Psoas muscle (tissue), 8 donors: ENCODE measurements around the gene PALB2. TPM values are rescaled to one million over a fixed set of nuclear protein-coding genes. Genes with fewer than 3 reads are reported as not detected.
"Not testable (repeated sequence)": the region's sequence is repeated elsewhere in the genome, so short reads cannot be mapped to it uniquely, and the experiment has no call there.

Experiments
- ATAC-seq, 4 donors: fragments of 200-7000 bp; cut with Tn5 transposase; one replicate each; pipeline ENCODE4 v1.9.1; 2020; ENCODE audit warnings: moderate library complexity in 3 of 4, mild to moderate bottlenecking in 2 of 4
- DNase-seq, 2 donors: peaks; one replicate each; pipeline ENCODE4 v3.0.0-alpha.2; 2020
- H3K27ac ChIP-seq: fragments of 200-600 bp; one replicate; pipeline ENCODE4 v1.8.0; 2022
- H3K27me3 ChIP-seq, 3 donors: fragments of 200-600 bp in 1 of 3; one replicate each; pipeline versions ENCODE4 v1.6.1 to v1.8.0; 2013 to 2022; ENCODE audit warnings: low read length in 2 of 3, mild to moderate bottlenecking in 2 of 3, moderate library complexity in 1 of 3; ENCODE audit not compliant: insufficient read depth in 3 of 3
- H3K36me3 ChIP-seq, 2 donors: fragments of 200-600 bp in 1 of 2; one replicate each; pipeline versions ENCODE4 v1.6.1 to v1.8.0; 2013 to 2022; ENCODE audit warnings: low read depth in 1 of 2, mild to moderate bottlenecking in 1 of 2, moderate library complexity in 1 of 2; ENCODE audit not compliant: insufficient read depth in 1 of 2
- H3K4me1 ChIP-seq: fragments of 200-600 bp; one replicate; pipeline ENCODE4 v1.8.0; 2022
- H3K4me3 ChIP-seq: fragments of 200-600 bp; one replicate; pipeline ENCODE4 v1.8.0; 2022; ENCODE audit warnings: mild to moderate bottlenecking
- H3K9me3 ChIP-seq: fragments of 200-600 bp; one replicate; pipeline ENCODE4 v1.8.0; 2022
- CTCF ChIP-seq: fragments of 200-600 bp; IDR thresholded peaks from one replicate; pipeline ENCODE4 v1.8.0; 2022; ENCODE audit warnings: antibody characterized with exemption
- WGBS, 3 donors: extraction: QIAGEN DNeasy Blood & Tissue Kit; methylation state at CpG; one replicate each; pipeline versions ENCODE4 v1.1.6 to v1.1.7; 2013; 5-methylcytosine and 5-hydroxymethylcytosine counted together
- intact Hi-C, 2 donors: fragments of 100-400 bp; cut with DNase I; formaldehyde crosslinking; loops; one replicate each; pipeline versions ENCODE4 v1.11.0 to v1.14.2; 2022
- polyA plus RNA-seq, 3 donors: library from polyadenylated mRNA; stranded (reverse); fragments of 200-250 nt; gene quantifications; one replicate each; pipeline ENCODE4 v1.2.3, GENCODE V29; 2013
- total RNA-seq, 4 donors: library from RNA; stranded (reverse); fragmentation: NEBNext Ultra II Directional in 2 of 4; extraction: Animal tissue kit (Norgen Biotek cat#: 25700) in 2 of 4; gene quantifications; one replicate each; pipeline versions ENCODE4 v1.2.1 to v1.2.4, GENCODE V29; 2021 to 2023
- donor health status: healthy with polysubstance abuse.
- donor health status: DM: no; HTN: no; CAD: no; lungs with moderate emphysema.
- donor health status: Bipolar disorder and iron deficiency.
- donor health status: healthy.
- donor health status: DM: yes; HTN: yes; CAD: no.
- donor health status: DM: no; HTN: no; CAD: no.
- donor health status: DM: no; HTN: no; CAD: no.
- donor health status: DM: yes; HTN: yes; CAD: no.

PALB2 gene
- total and polyA plus RNA-seq, 7 donors = 4.3 to 10.6 (median 6.2) TPM

DNA sequence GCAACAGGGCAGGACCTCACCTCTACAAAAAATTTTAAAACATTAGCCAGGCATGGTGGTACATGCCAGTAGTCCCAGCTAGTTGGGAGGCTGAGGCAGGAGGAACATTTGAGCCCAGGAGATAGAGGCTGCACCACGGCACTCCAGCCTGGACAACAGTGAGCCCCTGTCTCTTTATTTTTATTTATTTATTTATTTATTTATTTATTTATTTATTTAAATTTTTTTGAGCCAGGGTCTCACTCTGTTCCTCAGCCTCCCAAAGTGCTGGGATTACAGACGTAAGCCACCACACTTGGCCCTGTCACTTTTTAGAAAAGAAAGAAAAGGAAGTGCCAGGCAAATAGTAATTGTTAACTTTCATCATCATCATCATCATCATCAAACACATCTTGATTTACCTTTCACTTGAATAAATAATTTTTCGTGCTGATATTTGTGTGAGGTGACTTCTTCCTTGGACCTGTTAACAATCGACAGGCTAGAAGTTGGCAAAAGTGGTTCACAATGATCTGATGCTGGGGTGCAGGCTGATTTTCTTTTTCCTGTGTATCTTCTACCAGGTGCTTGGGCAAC lies 6.6 kb downstream of the PALB2 start:
- H3K4me1 ChIP-seq = no peaks in the 10 kb centered on the region
- no peaks in the 10 kb centered on the region for H3K9me3 ChIP-seq
- ATAC-seq = no peak
- DNase-seq = no peak
- H3K4me3 ChIP-seq = no peak overlapping the region
- 94 to 97% (median 96%) methylated on average over 4 of the region's 4 CpGs for WGBS, 3 donors
- H3K27ac ChIP-seq = no peak overlapping the region
- no peaks in the 10 kb centered on the region for H3K27me3 ChIP-seq
- H3K36me3 ChIP-seq = peaks cover 0 to 70% of the 10 kb centered on the region in 2 donors
- no peak for TF ChIP-seq CTCF
- intact Hi-C loops = no loop called here

- H3K4me1 ChIP-seq, H3K4me3 ChIP-seq, H3K9me3 ChIP-seq, H3K27me3 ChIP-seq, DNase-seq, H3K27ac ChIP-seq, intact Hi-C loops, ATAC-seq: not testable (repeated sequence)
- 96 to 100% (median 98%) methylated on average over 3 of the region's 3 CpGs for WGBS, 3 donors
- H3K36me3 ChIP-seq = peaks cover 0 to 76% of the 10 kb centered on the region in 2 donors
Measured at GRCh38 chr16:23631874-23632273, 9.2 kb downstream of the PALB2 start.

DNA sequence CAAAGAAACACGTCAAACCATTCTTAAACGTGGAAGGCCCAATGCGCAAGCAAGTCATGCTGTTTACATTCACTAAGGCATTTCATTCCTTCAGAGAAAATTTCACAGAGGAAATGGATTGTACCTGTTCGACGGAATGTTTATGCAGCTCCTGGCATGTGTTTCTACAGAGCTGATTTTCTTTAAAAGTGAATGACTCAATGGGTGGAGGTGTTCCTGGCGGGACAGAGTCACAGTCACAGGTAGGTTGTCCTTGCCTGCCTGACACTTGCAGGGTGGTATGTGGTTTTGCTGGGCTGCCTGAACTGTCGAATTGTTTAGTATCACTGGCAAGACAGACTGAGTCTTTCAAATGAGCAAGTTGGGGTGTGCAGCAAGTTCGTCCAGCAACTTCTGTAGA lies 11.6 kb downstream of the PALB2 start:
- no peak overlapping the region for H3K27ac ChIP-seq
- WGBS, 3 donors = 95 to 97% (median 95%) methylated on average over 8 of the region's 8 CpGs
- ATAC-seq = no peak
- intact Hi-C loops = no loop called here
- H3K27me3 ChIP-seq = no peaks in the 10 kb centered on the region
- no peaks in the 10 kb centered on the region for H3K4me1 ChIP-seq
- TF ChIP-seq CTCF = no peak
- H3K36me3 ChIP-seq = peaks cover 7 to 71% of the 10 kb centered on the region in 2 donors
- H3K4me3 ChIP-seq = no peak overlapping the region
- no peak for DNase-seq
- H3K9me3 ChIP-seq = no peaks in the 10 kb centered on the region

GRCh38 chr16:23624092-23624491 lies 17.0 kb downstream of the PALB2 start:
- intact Hi-C loops = no loop called here
- H3K27me3 ChIP-seq = no peaks in the 10 kb centered on the region
- TF ChIP-seq CTCF = no peak

GRCh38 chr16:23615805-23616204 lies 25.3 kb downstream of the PALB2 start:
- no peaks in the 10 kb centered on the region for H3K27me3 ChIP-seq
- DNase-seq (no peak), ATAC-seq (no peak)
- no peaks in the 10 kb centered on the region for H3K4me1 ChIP-seq
- no peak overlapping the region for H3K4me3 ChIP-seq
- 95 to 97% (median 95%) methylated on average over 9 of the region's 9 CpGs for WGBS, 3 donors
- H3K9me3 ChIP-seq = no peaks in the 10 kb centered on the region
- H3K27ac ChIP-seq = no peak overlapping the region
- peaks cover 0 to 91% of the 10 kb centered on the region in 2 donors for H3K36me3 ChIP-seq
- TF ChIP-seq CTCF = no peak
- intact Hi-C loops = no loop called here

More at GRCh38 chr16:23624092-23624491, 17.0 kb downstream of the PALB2 start:
- Histone ChIP-seq H3K36me3 (peaks cover 15 to 88% of the 10 kb centered on the region in 2 donors), H3K27ac (no peak overlapping the region), H3K4me1 (no peaks in the 10 kb centered on the region), H3K9me3 (no peaks in the 10 kb centered on the region), H3K4me3 (no peak overlapping the region)
- no peak for ATAC-seq
- DNase-seq = no peak
